H1 (cell line): ENCODE data around the gene RNGTT. TPM values are rescaled to one million over a fixed set of nuclear protein-coding genes. Genes with fewer than 3 reads are reported as not detected.

Experiments
- CTCF ChIA-PET: fragments of 300-600 bp; sonication (Branson Sonifier 250); formaldehyde crosslinking; loops from one replicate; lab custom pipeline; 2021; ENCODE audit not compliant: partially characterized antibody; lab: Charles Lee
- POLR2A ChIA-PET: fragments of 300-600 bp; sonication (Branson Sonifier 250); formaldehyde crosslinking; loops from one replicate; lab custom pipeline; 2021; ENCODE audit warnings: inconsistent platforms; ENCODE audit not compliant: partially characterized antibody; lab: Charles Lee
- DNase-seq, 2 experiments: peaks; one replicate each; pipeline versions ENCODE4 v3.0.0 to v3.0.0-alpha.2; 2010 to 2022; ENCODE audit warnings: low spot score in 2 of 2, low read depth in 1 of 2, mixed read lengths in 1 of 2
- FAIRE-seq: peaks from 2 replicates; lab custom pipeline; 2011; peaks lifted over from hg19 to GRCh38; lab: Jason Lieb, UNC
- H2AFZ ChIP-seq: 2 replicates; pipeline ENCODE4 v1.8.1; 2012; ENCODE audit warnings: low read length, inconsistent platforms
- H2AK5ac ChIP-seq: 2 replicates; pipeline ENCODE4 v1.6.1; 2013; ENCODE audit warnings: low read depth, low read length
- H2BK120ac ChIP-seq: replicated peaks from 2 replicates; pipeline ENCODE3; 2013; ENCODE audit warnings: low read depth, low read length, inconsistent platforms
- H2BK12ac ChIP-seq: 2 replicates; pipeline ENCODE4 v1.6.1; 2013; ENCODE audit warnings: low read depth, low read length
- H2BK15ac ChIP-seq: 2 replicates; pipeline ENCODE4 v1.6.1; 2013; ENCODE audit warnings: low read length
- H2BK20ac ChIP-seq: 2 replicates; pipeline ENCODE4 v1.6.1; 2013; ENCODE audit warnings: low read length
- H2BK5ac ChIP-seq: 2 replicates; pipeline ENCODE4 v1.6.1; 2013; ENCODE audit warnings: low read depth, low read length
- H3K14ac ChIP-seq: 2 replicates; pipeline ENCODE4 v1.6.1; 2013; ENCODE audit warnings: inconsistent platforms; ENCODE audit not compliant: insufficient read length
- H3K18ac ChIP-seq: 2 replicates; pipeline ENCODE4 v1.6.1; 2013; ENCODE audit warnings: low read length; ENCODE audit errors: extremely low read depth
- H3K23ac ChIP-seq: 2 replicates; pipeline ENCODE4 v1.6.1; 2013; ENCODE audit warnings: inconsistent platforms; ENCODE audit not compliant: insufficient read length
- H3K23me2 ChIP-seq: 2 replicates; pipeline ENCODE4 v1.6.1; 2013; ENCODE audit warnings: low read depth, low read length
- H3K27ac ChIP-seq: 2 replicates; pipeline ENCODE4 v1.6.1; 2011; ENCODE audit warnings: low read depth, low read length, inconsistent platforms
- H3K27me3 ChIP-seq, 4 experiments: replicated peaks in 1 of 4; 1 replicate in 1 of 4; 2 replicates in 3 of 4; pipeline versions ENCODE4 v1.6.1 to v1.8.1; 2011 to 2013; ENCODE audit warnings: low read length in 3 of 4, mild to moderate bottlenecking in 3 of 4, inconsistent platforms in 2 of 4, mixed read lengths in 2 of 4, moderate library complexity in 1 of 4; ENCODE audit not compliant: control insufficient read depth in 3 of 4, insufficient read depth in 3 of 4; ENCODE audit errors: extremely low read depth in 1 of 4
- H3K36me3 ChIP-seq, 4 experiments: 2 replicates each; pipeline versions ENCODE4 v1.6.1 to v1.8.1; 2011 to 2013; ENCODE audit warnings: mild to moderate bottlenecking in 4 of 4, low read length in 3 of 4, moderate library complexity in 2 of 4, control low read depth in 1 of 4, inconsistent platforms in 1 of 4; ENCODE audit not compliant: insufficient read depth in 4 of 4, control insufficient read depth in 2 of 4
- H3K4ac ChIP-seq: replicated peaks from 2 replicates; pipeline ENCODE3; 2013; ENCODE audit warnings: low read length, low read depth, mixed read lengths, inconsistent platforms; ENCODE audit not compliant: insufficient read length
- H3K4me1 ChIP-seq, 4 experiments: replicated peaks in 1 of 4; 1 replicate in 1 of 4; 2 replicates in 3 of 4; pipeline versions ENCODE4 v1.6.1 to v1.8.1; 2011 to 2013; ENCODE audit warnings: low read length in 3 of 4, inconsistent platforms in 2 of 4, mixed read lengths in 1 of 4; ENCODE audit not compliant: insufficient read depth in 4 of 4, control insufficient read depth in 3 of 4
- H3K4me2 ChIP-seq, 2 experiments: 2 replicates each; pipeline versions ENCODE4 v1.6.1 to v1.8.1; 2011 to 2013; ENCODE audit warnings: low read depth in 2 of 2, low read length in 2 of 2, control low read depth in 1 of 2, inconsistent platforms in 1 of 2, mild to moderate bottlenecking in 1 of 2; ENCODE audit not compliant: insufficient read depth in 1 of 2
- H3K4me3 ChIP-seq, 4 experiments: fragments of 200-600, 300-600 bp in 1 of 4; sonication (generic), shearing (Covaris generic), sonication (Bioruptor Twin) in 1 of 4; 2 replicates each; pipeline versions ENCODE4 v1.5.1 to v1.8.1; 2011 to 2016; ENCODE audit warnings: low read length in 4 of 4, low read depth in 3 of 4, control low read depth in 2 of 4, inconsistent platforms in 2 of 4, mild to moderate bottlenecking in 2 of 4, mixed read lengths in 1 of 4, moderate library complexity in 1 of 4; ENCODE audit not compliant: insufficient read depth in 2 of 4; ENCODE audit errors: extremely low read depth in 1 of 4
- H3K56ac ChIP-seq: replicated peaks from 2 replicates; pipeline ENCODE3; 2013; ENCODE audit warnings: low read depth, mild to moderate bottlenecking, mixed read lengths, low read length, inconsistent platforms; ENCODE audit not compliant: insufficient read length
- H3K79me1 ChIP-seq: 2 replicates; pipeline ENCODE4 v1.6.1; 2013; ENCODE audit warnings: low read depth, low read length, control low read depth
- H3K79me2 ChIP-seq, 2 experiments: 2 replicates each; pipeline versions ENCODE4 v1.6.1 to v1.8.1; 2012 to 2013; ENCODE audit warnings: low read length in 2 of 2, mild to moderate bottlenecking in 2 of 2, inconsistent platforms in 1 of 2; ENCODE audit not compliant: insufficient read depth in 2 of 2, control insufficient read depth in 1 of 2
- H3K9ac ChIP-seq, 4 experiments: replicated peaks in 1 of 4; 1 replicate in 1 of 4; 2 replicates in 3 of 4; pipeline versions ENCODE4 v1.6.1 to v1.8.1; 2011 to 2013; ENCODE audit warnings: low read depth in 3 of 4, low read length in 3 of 4, control low read depth in 2 of 4, mild to moderate bottlenecking in 2 of 4, moderate library complexity in 2 of 4, inconsistent platforms in 1 of 4; ENCODE audit errors: extremely low read depth in 1 of 4
- H3K9me3 ChIP-seq, 2 experiments: 2 replicates each; pipeline versions ENCODE4 v1.6.1 to v1.8.1; 2012 to 2013; ENCODE audit warnings: mild to moderate bottlenecking in 2 of 2, moderate library complexity in 2 of 2, control low read depth in 1 of 2, inconsistent platforms in 1 of 2, low read depth in 1 of 2, low read length in 1 of 2, mixed read lengths in 1 of 2; ENCODE audit not compliant: insufficient read depth in 2 of 2
- H4K20me1 ChIP-seq, 2 experiments: replicated peaks in 1 of 2; 2 replicates each; pipeline versions ENCODE3 to v1.8.1; 2011 to 2013; ENCODE audit warnings: inconsistent platforms in 2 of 2, low read length in 2 of 2, mild to moderate bottlenecking in 1 of 2; ENCODE audit not compliant: insufficient read depth in 2 of 2, control insufficient read depth in 1 of 2
- H4K5ac ChIP-seq: 2 replicates; pipeline ENCODE4 v1.6.1; 2013; ENCODE audit warnings: low read length, low read depth, mixed read lengths, inconsistent platforms; ENCODE audit not compliant: insufficient read length
- H4K8ac ChIP-seq: 2 replicates; pipeline ENCODE4 v1.8.0; 2013; ENCODE audit warnings: mild to moderate bottlenecking, moderate library complexity, low read length, inconsistent platforms; ENCODE audit not compliant: insufficient read depth; ENCODE audit errors: extremely low read depth
- H4K91ac ChIP-seq: replicated peaks from 2 replicates; pipeline ENCODE3; 2013; ENCODE audit warnings: low read length, mixed read lengths, inconsistent platforms; ENCODE audit not compliant: insufficient read length
- ASH2L ChIP-seq: fragments of 200-600, 300-600 bp; sonication (generic); IDR thresholded peaks from one replicate; pipeline ENCODE4 v1.7.1; 2017; ENCODE audit warnings: low read length
- BCL11A ChIP-seq, 2 experiments: IDR thresholded peaks; one replicate each; pipeline ENCODE4 v1.6.1; 2011; ENCODE audit warnings: low read depth in 2 of 2, low read length in 2 of 2, mild to moderate bottlenecking in 2 of 2
- CBX8 ChIP-seq: fragments of 300-800, 300-1000 bp; sonication (generic); IDR thresholded peaks from 2 replicates; pipeline ENCODE4 v1.7.1; 2016; ENCODE audit warnings: low read depth, low read length, borderline replicate concordance
- CHD2 ChIP-seq: IDR thresholded peaks from 2 replicates; pipeline ENCODE4 v1.6.1; 2012; ENCODE audit warnings: low read length, improper control_type of control experiment
- FOSL1 ChIP-seq: IDR thresholded peaks from 2 replicates; pipeline ENCODE4 v1.6.1; 2011; ENCODE audit warnings: mild to moderate bottlenecking, low read depth, low read length, moderate library complexity; ENCODE audit not compliant: insufficient read depth
- KDM5A ChIP-seq: fragments of 200-600 bp; IDR thresholded peaks from 2 replicates; pipeline ENCODE4 v1.7.1; 2012; ENCODE audit warnings: mild to moderate bottlenecking, low read length, inconsistent platforms, mixed read lengths
- POLR2A ChIP-seq, 2 experiments: IDR thresholded peaks; 1 replicate in 1 of 2; 2 replicates in 1 of 2; pipeline ENCODE4 v1.6.1; 2011; ENCODE audit warnings: low read depth in 2 of 2, low read length in 2 of 2, mild to moderate bottlenecking in 2 of 2; ENCODE audit errors: control extremely low read depth in 1 of 2
- POU5F1 ChIP-seq: IDR thresholded peaks from 2 replicates; pipeline ENCODE4 v1.6.1; 2011; ENCODE audit warnings: low read depth, mild to moderate bottlenecking, low read length, moderate library complexity
- RBBP5 ChIP-seq: IDR thresholded peaks from 2 replicates; pipeline ENCODE4 v1.7.1; 2012; ENCODE audit warnings: low read depth, mild to moderate bottlenecking, inconsistent platforms, low read length, moderate library complexity, borderline replicate concordance
- RFX5 ChIP-seq: IDR thresholded peaks from 2 replicates; pipeline ENCODE4 v1.6.1; 2011; ENCODE audit warnings: low read depth, low read length, improper control_type of control experiment, borderline replicate concordance
- RNF2 ChIP-seq: fragments of 200-900, 300-1000 bp; sonication (generic); IDR thresholded peaks from 2 replicates; pipeline ENCODE4 v1.7.1; 2016; ENCODE audit warnings: borderline replicate concordance, low read depth, mild to moderate bottlenecking, antibody characterized with exemption, low read length; ENCODE audit not compliant: poor library complexity, severe bottlenecking; ENCODE audit errors: missing control alignments
- SIN3A ChIP-seq, 2 experiments: IDR thresholded peaks in 1 of 2; conservative IDR thresholded peaks in 1 of 2; 2 replicates each; pipeline ENCODE4 v1.6.1; 2011 to 2012; ENCODE audit warnings: low read length in 2 of 2, improper control_type of control experiment in 1 of 2, low read depth in 1 of 2, mild to moderate bottlenecking in 1 of 2
- TBP ChIP-seq: IDR thresholded peaks from 2 replicates; pipeline ENCODE4 v1.6.1; 2011; ENCODE audit warnings: low read depth, low read length, improper control_type of control experiment
- TEAD4 ChIP-seq: IDR thresholded peaks from 2 replicates; pipeline ENCODE4 v1.6.1; 2012; ENCODE audit warnings: low read depth, low read length, inconsistent platforms, mixed read lengths
- WGBS, 2 experiments: shearing (Covaris generic) in 1 of 2; methylation state at CpG; one replicate each; pipeline versions ENCODE4 v1.1.6 to v1.1.7; 2013 to 2015; ENCODE audit warnings: low lambda C conversion rate in 2 of 2, mixed read lengths in 2 of 2, inconsistent platforms in 1 of 2, low coverage in 1 of 2, missing lambda C conversion rate in 1 of 2; ENCODE audit not compliant: insufficient replicate concordance in 2 of 2, insufficient coverage in 1 of 2, insufficient read length in 1 of 2; ENCODE audit errors: extremely low coverage in 1 of 2, missing lambda C conversion rate in 1 of 2; 5-methylcytosine and 5-hydroxymethylcytosine counted together
- polyA plus RNA-seq, 7 experiments: library from polyadenylated mRNA; depleted of rRNA in 3 of 7; stranded (reverse) in 5 of 7; unstranded in 2 of 7; fragments of >200 nt in 5 of 7; fragments of 200-250 nt in 2 of 7; gene quantifications; 1 replicate in 5 of 7; 2 replicates in 1 of 7; 4 replicates in 1 of 7; pipeline versions ENCODE4 v1.2.1 to v1.2.3, GENCODE V29; 2011 to 2013; ENCODE audit warnings: missing spikeins in 2 of 7, mixed read lengths in 2 of 7
- total RNA-seq: library from RNA; stranded (reverse); fragmentation: NEBNext Ultra II Directional; extraction: Animal tissue kit (Norgen Biotek cat#: 25700); gene quantifications from 2 replicates; pipeline ENCODE4 v1.2.1, GENCODE V29; 2021
- TF ChIP-seq, protein P1 (sequence below): IDR thresholded peaks from 2 replicates; pipeline ENCODE4 v1.6.1; 2012; ENCODE audit warnings: inconsistent platforms

The RNGTT gene
- total and polyA plus RNA-seq, 2 of the 8 experiments (the other 6 are each of a cell fraction or from before 2014, with no cell fraction given), result 3.6 to 21.2 TPM

GRCh38 chr6:88663801-88664200 is 299.6 kb downstream of the RNGTT start:
- Histone ChIP-seq H3K23me2 (no peaks in the 10 kb centered on the region), H2BK12ac (no peak overlapping the region), H3K36me3 (no peaks in the 10 kb centered on the region), H3K9ac (no peak overlapping the region), H2BK5ac (no peak overlapping the region), H3K4me1 (no peaks in the 10 kb centered on the region), H4K20me1 (no peaks in the 10 kb centered on the region), H3K27me3 (no peaks in the 10 kb centered on the region), H3K4me3 (no peak overlapping the region), H3K23ac (no peak overlapping the region), H4K91ac (no peak overlapping the region), H3K56ac (no peak overlapping the region), H3K18ac (no peak overlapping the region), H3K27ac (no peak overlapping the region), H2BK20ac (no peak overlapping the region), H3K79me2 (no peaks in the 10 kb centered on the region), H3K79me1 (no peaks in the 10 kb centered on the region), H3K4ac (no peak overlapping the region), H2BK120ac (no peak overlapping the region), H3K9me3 (peaks cover 8 to 16% of the 10 kb centered on the region in 2 experiments; a peak in 3 of 4 replicates), H2BK15ac (no peak overlapping the region), H4K8ac (no peak overlapping the region), H2AK5ac (no peak overlapping the region), H4K5ac (no peak overlapping the region), H3K14ac (no peak overlapping the region), H3K4me2 (no peak overlapping the region), H2AFZ (no peak overlapping the region)
- FAIRE-seq, result no peak
- CTCF ChIA-PET, result no interaction called here
- POLR2A ChIA-PET, result no interaction called here
- 86% methylated on average over 5 of the region's 5 CpGs; no CpG with 5 or more reads in 1 of the 2 experiments for WGBS, 2 experiments
- DNase-seq, result no peak
- TF ChIP-seq, protein P1, sequence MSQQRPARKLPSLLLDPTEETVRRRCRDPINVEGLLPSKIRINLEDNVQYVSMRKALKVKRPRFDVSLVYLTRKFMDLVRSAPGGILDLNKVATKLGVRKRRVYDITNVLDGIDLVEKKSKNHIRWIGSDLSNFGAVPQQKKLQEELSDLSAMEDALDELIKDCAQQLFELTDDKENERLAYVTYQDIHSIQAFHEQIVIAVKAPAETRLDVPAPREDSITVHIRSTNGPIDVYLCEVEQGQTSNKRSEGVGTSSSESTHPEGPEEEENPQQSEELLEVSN, result no peak
- TF ChIP-seq FOSL1, result no peak
- no peak for TF ChIP-seq POLR2A (IDR thresholded peaks at IDR 0.05; ENCODE audit: control extremely low read depth in 1 of 2, low read depth in 2 of 2, low read length in 2 of 2)
- TF ChIP-seq TEAD4, result no peak
- no peak for TF ChIP-seq RNF2
- no peak for TF ChIP-seq RFX5
- TF ChIP-seq CHD2, result no peak
- TF ChIP-seq TBP, result no peak
- TF ChIP-seq SIN3A (conservative IDR thresholded peaks at IDR 0.05 in 1 of 2, IDR thresholded peaks at IDR 0.05 in 1 of 2; ENCODE audit: low read depth in 1 of 2, low read length in 2 of 2), result no peak
- no peak for TF ChIP-seq RBBP5
- no peak for TF ChIP-seq CBX8
- no peak for TF ChIP-seq POU5F1
- no peak for TF ChIP-seq BCL11A (IDR thresholded peaks at IDR 0.05; ENCODE audit: low read depth in 2 of 2, low read length in 2 of 2)
- no peak for TF ChIP-seq KDM5A
- TF ChIP-seq ASH2L, result no peak
